Upper lobe of right lung (tissue), 1 donor: ENCODE results near the gene DENND4B. TPM values are rescaled to one million over a fixed set of nuclear protein-coding genes. Genes with fewer than 3 reads are reported as not detected.
"Not testable (repeated sequence)": the region's sequence is repeated elsewhere in the genome, so short reads cannot be mapped to it uniquely, and the experiment has no call there.

Experiments used
- ATAC-seq: fragments of 200-7000 bp; cut with Tn5 transposase; one replicate; pipeline ENCODE4 v1.9.1; 2020; ENCODE audit warnings: mild to moderate bottlenecking, moderate library complexity
- DNase-seq: peaks from one replicate; pipeline ENCODE4 v3.0.0-alpha.2; 2020
- H3K27ac ChIP-seq: fragments of 200-600 bp; one replicate; pipeline ENCODE4 v1.8.0; 2022
- H3K27me3 ChIP-seq: fragments of 200-600 bp; one replicate; pipeline ENCODE4 v1.8.0; 2022; ENCODE audit warnings: mild to moderate bottlenecking
- H3K36me3 ChIP-seq: fragments of 200-600 bp; one replicate; pipeline ENCODE4 v1.8.0; 2022
- H3K4me1 ChIP-seq: fragments of 200-600 bp; one replicate; pipeline ENCODE4 v1.8.0; 2022
- H3K4me3 ChIP-seq: fragments of 200-600 bp; one replicate; pipeline ENCODE4 v1.8.0; 2022; ENCODE audit warnings: mild to moderate bottlenecking
- H3K9me3 ChIP-seq: fragments of 200-600 bp; one replicate; pipeline ENCODE4 v1.8.0; 2022
- CTCF ChIP-seq: fragments of 200-600 bp; IDR thresholded peaks from one replicate; pipeline ENCODE4 v1.8.0; 2022; ENCODE audit warnings: antibody characterized with exemption
- intact Hi-C: fragments of 100-400 bp; cut with DNase I; formaldehyde crosslinking; loops from one replicate; pipeline ENCODE4 v1.11.0; 2022
- total RNA-seq: library from RNA; stranded (reverse); fragmentation: NEBNext Ultra II Directional; extraction: Animal tissue kit (Norgen Biotek cat#: 25700); gene quantifications from one replicate; pipeline ENCODE4 v1.2.1, GENCODE V29; 2021
- donor health status: DM: no; HTN: yes; CAD: no; lungs with severe emphysema.

Gene DENND4B
- total RNA-seq, 1 donor from 2014 or later: 83.7 TPM

GRCh38 chr1:153899509-153899908 is 47.0 kb downstream of the DENND4B start:
- no peak for TF ChIP-seq CTCF
- peaks cover 6% of the 10 kb centered on the region for H3K4me1 ChIP-seq
- ATAC-seq: peak; percentile 33
- no peaks in the 10 kb centered on the region for H3K9me3 ChIP-seq
- peaks cover 33% of the 10 kb centered on the region for H3K36me3 ChIP-seq
- intact Hi-C loops: no loop called here
- no peaks in the 10 kb centered on the region for H3K27me3 ChIP-seq
- no peak for DNase-seq
- H3K4me3 ChIP-seq: no peak overlapping the region
- no peak overlapping the region for H3K27ac ChIP-seq

- H3K4me1 ChIP-seq, H3K9me3 ChIP-seq, intact Hi-C loops, H3K27me3 ChIP-seq, ATAC-seq, DNase-seq, H3K4me3 ChIP-seq, H3K27ac ChIP-seq: not testable (repeated sequence)
- peaks cover 48% of the 10 kb centered on the region for H3K36me3 ChIP-seq
Measured at GRCh38 chr1:153895866-153896265, 50.7 kb downstream of the DENND4B start.

- H3K9me3 ChIP-seq, H3K27ac ChIP-seq, H3K4me3 ChIP-seq, ATAC-seq, DNase-seq, H3K27me3 ChIP-seq, intact Hi-C loops: not testable (repeated sequence)
- H3K4me1 ChIP-seq: peaks cover 20% of the 10 kb centered on the region
- H3K36me3 ChIP-seq: peaks cover 19% of the 10 kb centered on the region
Measured at GRCh38 chr1:153891042-153891441, 55.5 kb downstream of the DENND4B start.

- peaks cover 20% of the 10 kb centered on the region for H3K4me1 ChIP-seq
- H3K27ac ChIP-seq: no peak overlapping the region
- H3K4me3 ChIP-seq: no peak overlapping the region
- H3K36me3 ChIP-seq: peaks cover 10% of the 10 kb centered on the region
- H3K9me3 ChIP-seq: no peaks in the 10 kb centered on the region
- ATAC-seq (no peak), DNase-seq (no peak)
- H3K27me3 ChIP-seq: no peaks in the 10 kb centered on the region
- no peak for TF ChIP-seq CTCF
- intact Hi-C loops: no loop called here
Measured at GRCh38 chr1:153888533-153888932, 58.0 kb downstream of the DENND4B start.

GRCh38 chr1:153886127-153886526 is 60.4 kb downstream of the DENND4B start:
- DNase-seq: no peak
- no peak for TF ChIP-seq CTCF
- Histone ChIP-seq H3K4me1 (peaks cover 36% of the 10 kb centered on the region), H3K9me3 (no peaks in the 10 kb centered on the region), H3K27me3 (no peaks in the 10 kb centered on the region), H3K36me3 (no peaks in the 10 kb centered on the region), H3K4me3 (no peak overlapping the region), H3K27ac (no peak overlapping the region)
- intact Hi-C loops: no loop called here
- ATAC-seq: no peak

- intact Hi-C loops: no loop called here
- DNase-seq (no peak), ATAC-seq (no peak)
- H3K4me1 ChIP-seq: peaks cover 40% of the 10 kb centered on the region
- TF ChIP-seq CTCF: no peak
- H3K27ac ChIP-seq: no peak overlapping the region
- no peaks in the 10 kb centered on the region for H3K9me3 ChIP-seq
- H3K36me3 ChIP-seq: no peaks in the 10 kb centered on the region
- no peaks in the 10 kb centered on the region for H3K27me3 ChIP-seq
- H3K4me3 ChIP-seq: no peak overlapping the region
Measured at GRCh38 chr1:153883223-153883622, 63.3 kb downstream of the DENND4B start.

GRCh38 chr1:153882296-153882912 is 64.1 kb downstream of the DENND4B start:
- no peak for TF ChIP-seq CTCF
- no peak overlapping the region for H3K4me3 ChIP-seq
- H3K27me3 ChIP-seq: no peaks in the 10 kb centered on the region

More at GRCh38 chr1:153882296-153882912, 64.1 kb downstream of the DENND4B start:
- DNase-seq (no peak), ATAC-seq (no peak)
- H3K9me3 ChIP-seq: no peaks in the 10 kb centered on the region
- peaks cover 32% of the 10 kb centered on the region for H3K4me1 ChIP-seq
- no peak overlapping the region for H3K27ac ChIP-seq
- intact Hi-C loops: no loop called here
- no peaks in the 10 kb centered on the region for H3K36me3 ChIP-seq
